ENCODE measurements around the gene SLC15A4.

GRCh38 chr12:128772249-128772648, 51.5 kb downstream of the SLC15A4 start:
- TF ChIP-seq ZC3H10 (CRISPR knock-in tag; IDR thresholded peaks at IDR 0.05) (no peak), TOX (CRISPR knock-in tag; IDR thresholded peaks at IDR 0.05; ENCODE audit: borderline replicate concordance) (no peak), CSRNP3 (CRISPR knock-in tag; IDR thresholded peaks at IDR 0.05) (no peak), ZFP3 (CRISPR knock-in tag; IDR thresholded peaks at IDR 0.05) (no peak), BACH2 (CRISPR knock-in tag; IDR thresholded peaks at IDR 0.05; ENCODE audit: borderline replicate concordance) (no peak), GLIS3 (CRISPR knock-in tag; IDR thresholded peaks at IDR 0.05) (no peak), PATZ1 (CRISPR knock-in tag; IDR thresholded peaks at IDR 0.05; ENCODE audit: borderline replicate concordance) (no peak), OSR1 (CRISPR knock-in tag; IDR thresholded peaks at IDR 0.05) (no peak), RARB (CRISPR knock-in tag; IDR thresholded peaks at IDR 0.05) (no peak), ZFP30 (CRISPR knock-in tag; IDR thresholded peaks at IDR 0.05) (no peak)

All from SK-N-SH treated with all-trans-retinoic acid at 6 μM for 48 hours (cell line).